HG03135 (cell line): Measurements from ENCODE around the gene CYLC1.
A peak's percentile ranks its signal among the peaks of the same experiment; 100 is the strongest.

ENCODE experiments used
- ATAC-seq: cut with Tn5 transposase; IDR thresholded peaks from one replicate; pipeline ENCODE4 v1.9.1; 2021; ENCODE audit warnings: mild to moderate bottlenecking, moderate library complexity; ENCODE audit not compliant: unreplicated experiment

CYLC1 gene, protein sequence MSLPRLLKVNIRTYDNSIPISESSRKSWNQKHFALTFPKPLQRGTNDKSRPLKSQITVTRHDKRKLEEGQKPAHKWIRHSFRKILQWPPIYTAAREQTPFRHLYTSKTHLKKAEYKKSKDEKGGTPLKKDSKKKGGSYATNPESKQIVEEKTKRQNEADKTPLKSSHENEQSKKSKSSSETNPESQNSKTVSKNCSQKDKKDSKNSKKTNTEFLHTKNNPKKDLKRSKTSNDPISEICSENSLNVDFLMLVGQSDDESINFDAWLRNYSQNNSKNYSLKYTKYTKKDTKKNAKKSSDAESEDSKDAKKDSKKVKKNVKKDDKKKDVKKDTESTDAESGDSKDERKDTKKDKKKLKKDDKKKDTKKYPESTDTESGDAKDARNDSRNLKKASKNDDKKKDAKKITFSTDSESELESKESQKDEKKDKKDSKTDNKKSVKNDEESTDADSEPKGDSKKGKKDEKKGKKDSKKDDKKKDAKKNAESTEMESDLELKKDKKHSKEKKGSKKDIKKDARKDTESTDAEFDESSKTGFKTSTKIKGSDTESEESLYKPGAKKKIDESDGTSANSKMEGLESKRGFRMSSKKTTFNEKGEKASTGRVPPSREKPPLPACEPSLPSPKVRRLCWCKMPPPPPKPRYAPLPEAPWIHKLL

GRCh38 chrX:83860846-83861245, at the start of gene CYLC1:
CYLC1 (plus strand) TSS chrX:83861146; CDS start chrX:83861183, 37 bp downstream.
- ATAC-seq: no peak

GRCh38 chrX:83819304-83819703, 41.6 kb upstream of the CYLC1 start:
- ATAC-seq: no peak

GRCh38 chrX:83829874-83830273, 31.1 kb upstream of the CYLC1 start:
- ATAC-seq: no peak

- peak; percentile 98 for ATAC-seq
These were observed 15.5 kb upstream of the CYLC1 start for GRCh38 chrX:83845397-83845796.

DNA sequence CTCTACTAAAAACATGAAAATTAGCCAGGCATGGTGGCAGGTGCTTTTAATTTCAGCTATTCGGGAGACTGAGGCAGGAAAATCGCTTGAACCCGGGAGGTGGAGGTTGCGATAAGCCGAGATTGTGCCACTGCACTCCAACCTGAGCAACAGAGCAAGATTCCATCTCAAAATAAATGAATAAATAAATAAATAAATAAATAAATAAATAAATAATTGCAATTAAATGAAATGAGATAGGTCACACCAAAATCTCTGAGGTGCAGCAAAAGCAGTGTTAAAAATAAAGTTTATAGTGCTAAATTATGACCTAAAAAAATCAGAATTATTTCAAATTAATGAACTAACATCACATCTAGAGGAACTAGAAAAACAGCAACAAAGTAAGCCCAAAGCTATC, 13.6 kb upstream of the CYLC1 start:
- no peak for ATAC-seq

GRCh38 chrX:83888585-83888984, 27.6 kb downstream of the CYLC1 start:
- no peak for ATAC-seq

- no peak for ATAC-seq
These were observed 31.5 kb downstream of the CYLC1 start for GRCh38 chrX:83892433-83892832.

- ATAC-seq: no peak
These were observed 46.0 kb downstream of the CYLC1 start for GRCh38 chrX:83906921-83907320.

DNA sequence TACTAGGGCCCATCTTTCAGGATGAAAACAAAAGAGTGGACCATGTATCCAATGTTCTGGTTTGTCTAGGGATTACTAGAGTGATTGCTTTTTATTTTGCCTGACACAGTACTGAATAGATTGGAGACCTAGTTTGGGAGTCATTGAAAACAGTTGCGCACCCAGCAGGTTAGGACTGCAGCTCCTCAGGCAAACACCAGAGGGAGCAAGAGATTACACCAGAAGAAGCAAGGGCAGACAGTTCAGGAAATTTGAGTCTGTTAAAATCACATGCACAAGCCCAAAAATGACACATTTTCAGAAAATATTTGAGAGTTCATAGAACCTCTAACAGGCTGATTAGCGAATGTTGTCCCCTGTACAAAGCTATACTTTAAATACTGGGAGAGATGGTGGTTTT, 55.6 kb downstream of the CYLC1 start:
- no peak for ATAC-seq

- no peak for ATAC-seq
These were observed 73.3 kb downstream of the CYLC1 start for GRCh38 chrX:83934220-83934619.
